ENCODE data around the gene UBE2C. TPM values are rescaled to one million over a fixed set of nuclear protein-coding genes. Genes with fewer than 3 reads are reported as not detected.

The UBE2C gene
- total RNA-seq, 2 donors from 2014 or later = 139 to 216 TPM

GRCh38 chr20:45866454-45866853, 54.0 kb downstream of the UBE2C start:
- Mint-ChIP-seq H3K36me3 (ENCODE audit: low read depth) (peaks cover 4% of the 10 kb centered on the region), H3K4me3 (no peak overlapping the region), H3K27ac (no peak overlapping the region), H3K4me1 (peaks cover under 1% of the 10 kb centered on the region), H3K9me3 (no peaks in the 10 kb centered on the region), H3K27me3 (ENCODE audit: insufficient read depth) (no peaks in the 10 kb centered on the region)
- Histone ChIP-seq H3K4me3 (ENCODE audit: low read length) (no peak overlapping the region), H3K27me3 (ENCODE audit: control insufficient read depth, insufficient read depth, low read length, poor library complexity, severe bottlenecking) (no peaks in the 10 kb centered on the region), H3K4me1 (ENCODE audit: control insufficient read depth, insufficient read depth, low read length) (no peaks in the 10 kb centered on the region), H3K9ac (ENCODE audit: extremely low read depth, low read length, poor library complexity, severe bottlenecking) (no peak overlapping the region), H3K27ac (ENCODE audit: low read depth, low read length) (no peak overlapping the region), H3K36me3 (ENCODE audit: control insufficient read depth, insufficient read depth, low read length) (no peaks in the 10 kb centered on the region), H3K9me3 (ENCODE audit: control insufficient read depth, low read length) (no peaks in the 10 kb centered on the region)
- DNase-seq = no peak
- 90 to 93% methylated on average over 3 to 5 of the region's 5 CpGs for WGBS, 2 experiments (ENCODE audit: insufficient coverage in 1 of 2, insufficient read length in 1 of 2)
- TF ChIP-seq, protein P1, sequence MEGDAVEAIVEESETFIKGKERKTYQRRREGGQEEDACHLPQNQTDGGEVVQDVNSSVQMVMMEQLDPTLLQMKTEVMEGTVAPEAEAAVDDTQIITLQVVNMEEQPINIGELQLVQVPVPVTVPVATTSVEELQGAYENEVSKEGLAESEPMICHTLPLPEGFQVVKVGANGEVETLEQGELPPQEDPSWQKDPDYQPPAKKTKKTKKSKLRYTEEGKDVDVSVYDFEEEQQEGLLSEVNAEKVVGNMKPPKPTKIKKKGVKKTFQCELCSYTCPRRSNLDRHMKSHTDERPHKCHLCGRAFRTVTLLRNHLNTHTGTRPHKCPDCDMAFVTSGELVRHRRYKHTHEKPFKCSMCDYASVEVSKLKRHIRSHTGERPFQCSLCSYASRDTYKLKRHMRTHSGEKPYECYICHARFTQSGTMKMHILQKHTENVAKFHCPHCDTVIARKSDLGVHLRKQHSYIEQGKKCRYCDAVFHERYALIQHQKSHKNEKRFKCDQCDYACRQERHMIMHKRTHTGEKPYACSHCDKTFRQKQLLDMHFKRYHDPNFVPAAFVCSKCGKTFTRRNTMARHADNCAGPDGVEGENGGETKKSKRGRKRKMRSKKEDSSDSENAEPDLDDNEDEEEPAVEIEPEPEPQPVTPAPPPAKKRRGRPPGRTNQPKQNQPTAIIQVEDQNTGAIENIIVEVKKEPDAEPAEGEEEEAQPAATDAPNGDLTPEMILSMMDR (conservative IDR thresholded peaks at IDR 0.05) = no peak

Other genes starting within 250 kb of the UBE2C start
- gene WFDC8, start 233.4 kb upstream of the UBE2C start, total RNA-seq = not detected
- not detected for gene WFDC10A, start 182.9 kb upstream of the UBE2C start, total RNA-seq
- gene WFDC9, start 181.4 kb upstream of the UBE2C start, total RNA-seq = not detected
- not detected for gene WFDC11, start 142.4 kb upstream of the UBE2C start, total RNA-seq
- not detected for gene WFDC13, start 110.6 kb upstream of the UBE2C start, total RNA-seq
- gene WFDC10B, start 107.6 kb upstream of the UBE2C start, total RNA-seq = not detected
- not detected for gene SPINT4, start 90.3 kb upstream of the UBE2C start, total RNA-seq
- under 1 TPM in 1 of 2 donors, not detected in 1; 0.66 TPM for gene WFDC3, start 20.8 kb upstream of the UBE2C start, total RNA-seq
- 10 to 100 TPM; 31.5 to 36.1 TPM for gene DNTTIP1, start 20.7 kb upstream of the UBE2C start, total RNA-seq
- gene TNNC2, start 14.7 kb downstream of the UBE2C start, total RNA-seq = under 1 TPM in 1 of 2 donors, not detected in 1; 0.51 TPM
- gene SNX21, start 21.2 kb downstream of the UBE2C start, total RNA-seq = 10 to 100 TPM; 18.0 to 18.8 TPM
- 10 to 100 TPM; 24.3 to 27.9 TPM for gene ACOT8, start 44.7 kb downstream of the UBE2C start, total RNA-seq
- 1 to 10 TPM; 2.1 to 4.6 TPM for gene ZSWIM3, start 45.0 kb downstream of the UBE2C start, total RNA-seq
- 10 to 100 TPM; 11.6 to 12.5 TPM for gene ZSWIM1, start 68.6 kb downstream of the UBE2C start, total RNA-seq
- 1 to 10 TPM; 2.2 to 2.6 TPM for gene SPATA25, start 75.0 kb downstream of the UBE2C start, total RNA-seq
- gene NEURL2, start 78.6 kb downstream of the UBE2C start, total RNA-seq = 1 to 10 TPM; 4.4 to 6.4 TPM
- 10 to 100 TPM; 70.7 to 84.8 TPM for gene CTSA, start 78.7 kb downstream of the UBE2C start, total RNA-seq
- 100 to 1,000 TPM in 1 of 2 donors, 10 to 100 TPM in 1; 92.1 to 123 TPM for gene PLTP, start 99.5 kb downstream of the UBE2C start, total RNA-seq
- gene PCIF1, start 122.0 kb downstream of the UBE2C start, total RNA-seq = 10 to 100 TPM; 22.0 to 34.5 TPM
- 10 to 100 TPM; 18.3 to 21.0 TPM for gene ZNF335, start 159.6 kb downstream of the UBE2C start, total RNA-seq
- under 1 TPM; 0.15 to 0.29 TPM for gene MMP9, start 196.3 kb downstream of the UBE2C start, total RNA-seq
- 10 to 100 TPM in 1 of 2 donors, 1 to 10 TPM in 1; 5.7 to 10.2 TPM for gene SLC12A5, start 216.6 kb downstream of the UBE2C start, total RNA-seq

All from endodermal cell (in vitro differentiated cells).